SJCRH30 (cell line): ENCODE data around the gene LCOR. TPM values are rescaled to one million over a fixed set of nuclear protein-coding genes. Genes with fewer than 3 reads are reported as not detected.
"Not testable (repeated sequence)": the region's sequence is repeated elsewhere in the genome, so short reads cannot be mapped to it uniquely, and the experiment has no call there.

Source experiments
- DNase-seq, 2 experiments: peaks; one replicate each; pipeline ENCODE4 v3.0.0-alpha.2; 2015 to 2020
- H3K27ac ChIP-seq: fragments of 250-450 bp; sonication (Bioruptor Pico); 2 replicates; pipeline ENCODE4 v1.5.1; 2020; ENCODE audit warnings: mild to moderate bottlenecking, moderate library complexity
- H3K27me3 ChIP-seq: fragments of 250-450 bp; sonication (Bioruptor Pico); 2 replicates; pipeline ENCODE4 v1.5.1; 2020; ENCODE audit warnings: mild to moderate bottlenecking, moderate library complexity
- H3K36me3 ChIP-seq: fragments of 250-450 bp; sonication (Bioruptor Pico); 2 replicates; pipeline ENCODE4 v1.5.1; 2020; ENCODE audit warnings: mild to moderate bottlenecking, moderate library complexity
- H3K4me1 ChIP-seq: fragments of 250-450 bp; sonication (Bioruptor Pico); 2 replicates; pipeline ENCODE4 v1.5.1; 2020; ENCODE audit warnings: mild to moderate bottlenecking, moderate library complexity
- H3K4me3 ChIP-seq: fragments of 250-450 bp; sonication (Bioruptor Pico); 2 replicates; pipeline ENCODE4 v1.5.1; 2020; ENCODE audit warnings: mild to moderate bottlenecking, moderate library complexity
- H3K9me3 ChIP-seq: fragments of 250-450 bp; sonication (Bioruptor Pico); replicated peaks from 2 replicates; pipeline ENCODE4 v1.5.1; 2020; ENCODE audit warnings: mild to moderate bottlenecking, moderate library complexity
- total RNA-seq: library from RNA; depleted of rRNA; stranded (reverse); fragments of >200 nt; shearing (Covaris generic); gene quantifications from 2 replicates; pipeline ENCODE4 v1.2.3, GENCODE V29; 2014

LCOR gene
- total RNA-seq, 1 experiment from 2014 or later = 26.7 TPM

- no peak overlapping the region for H3K27ac ChIP-seq
- H3K4me1 ChIP-seq = no peaks in the 10 kb centered on the region
- H3K36me3 ChIP-seq = no peaks in the 10 kb centered on the region
- no peaks in the 10 kb centered on the region for H3K9me3 ChIP-seq
- DNase-seq = no peak
- H3K4me3 ChIP-seq = no peak overlapping the region
- no peaks in the 10 kb centered on the region for H3K27me3 ChIP-seq
Measured at GRCh38 chr10:96921655-96922054, 89.6 kb downstream of the LCOR start.

- Histone ChIP-seq H3K9me3 (no peaks in the 10 kb centered on the region), H3K4me1 (no peaks in the 10 kb centered on the region), H3K4me3 (no peak overlapping the region), H3K27me3 (no peaks in the 10 kb centered on the region), H3K36me3 (peaks cover 7% of the 10 kb centered on the region), H3K27ac (no peak overlapping the region)
- no peak for DNase-seq
Measured at GRCh38 chr10:96922978-96923948, 91.2 kb downstream of the LCOR start.

- Histone ChIP-seq H3K9me3 (no peaks in the 10 kb centered on the region), H3K27ac (no peak overlapping the region), H3K27me3 (no peaks in the 10 kb centered on the region), H3K4me3 (no peak overlapping the region), H3K36me3 (peaks cover 7% of the 10 kb centered on the region), H3K4me1 (no peaks in the 10 kb centered on the region)
- DNase-seq = no peak
Measured at GRCh38 chr10:96924861-96925260, 92.8 kb downstream of the LCOR start.

- Histone ChIP-seq H3K4me3 (no peak overlapping the region), H3K27ac (no peak overlapping the region), H3K4me1 (no peaks in the 10 kb centered on the region), H3K27me3 (no peaks in the 10 kb centered on the region), H3K9me3 (no peaks in the 10 kb centered on the region), H3K36me3 (peaks cover 7% of the 10 kb centered on the region)
- DNase-seq = no peak
Measured at GRCh38 chr10:96930469-96930868, 98.4 kb downstream of the LCOR start.

- H3K27me3 ChIP-seq = no peaks in the 10 kb centered on the region
- no peak for DNase-seq
Measured at GRCh38 chr10:96935148-96935547, 103.0 kb downstream of the LCOR start.

GRCh38 chr10:96935810-96936209 is 103.7 kb downstream of the LCOR start:
- Histone ChIP-seq H3K36me3 (no peaks in the 10 kb centered on the region), H3K27ac (no peak overlapping the region), H3K4me3 (no peak overlapping the region), H3K9me3 (no peaks in the 10 kb centered on the region), H3K27me3 (no peaks in the 10 kb centered on the region), H3K4me1 (no peaks in the 10 kb centered on the region)
- no peak for DNase-seq

More at GRCh38 chr10:96935148-96935547, 103.0 kb downstream of the LCOR start:
- Histone ChIP-seq H3K4me1 (no peaks in the 10 kb centered on the region), H3K36me3 (no peaks in the 10 kb centered on the region), H3K9me3 (no peaks in the 10 kb centered on the region), H3K4me3 (no peak overlapping the region), H3K27ac (no peak overlapping the region)

- H3K36me3 ChIP-seq, H3K4me1 ChIP-seq, DNase-seq, H3K27me3 ChIP-seq, H3K4me3 ChIP-seq, H3K9me3 ChIP-seq, H3K27ac ChIP-seq: not testable (repeated sequence)
Measured at GRCh38 chr10:96943161-96943560, 111.1 kb downstream of the LCOR start.

- Histone ChIP-seq H3K27me3 (no peaks in the 10 kb centered on the region), H3K9me3 (no peaks in the 10 kb centered on the region), H3K36me3 (no peaks in the 10 kb centered on the region), H3K4me1 (no peaks in the 10 kb centered on the region), H3K4me3 (no peak overlapping the region), H3K27ac (no peak overlapping the region)
- DNase-seq = no peak
Measured at GRCh38 chr10:96947036-96947435, 114.9 kb downstream of the LCOR start.

- Histone ChIP-seq H3K4me1 (no peaks in the 10 kb centered on the region), H3K9me3 (no peaks in the 10 kb centered on the region), H3K4me3 (no peak overlapping the region), H3K36me3 (no peaks in the 10 kb centered on the region), H3K27me3 (no peaks in the 10 kb centered on the region), H3K27ac (no peak overlapping the region)
- DNase-seq = no peak
Measured at GRCh38 chr10:96949039-96949683, 117.1 kb downstream of the LCOR start.

- no peak for DNase-seq
- Histone ChIP-seq H3K36me3 (no peaks in the 10 kb centered on the region; the same call in 1 of the 2 replicates), H3K27ac (no peak overlapping the region), H3K4me1 (no peaks in the 10 kb centered on the region), H3K4me3 (no peak overlapping the region), H3K27me3 (no peaks in the 10 kb centered on the region), H3K9me3 (no peaks in the 10 kb centered on the region)
Measured at GRCh38 chr10:96951954-96952353, 119.9 kb downstream of the LCOR start.

- H3K4me3 ChIP-seq = no peak overlapping the region
- no peak for DNase-seq
- H3K27ac ChIP-seq = no peak overlapping the region
- no peaks in the 10 kb centered on the region for H3K4me1 ChIP-seq
- no peaks in the 10 kb centered on the region for H3K9me3 ChIP-seq
- H3K27me3 ChIP-seq = no peaks in the 10 kb centered on the region
- no peaks in the 10 kb centered on the region; the same call in 1 of the 2 replicates for H3K36me3 ChIP-seq
Measured at GRCh38 chr10:96955794-96956193, 123.7 kb downstream of the LCOR start.

GRCh38 chr10:96958071-96958470 is 126.0 kb downstream of the LCOR start:
- no peak for DNase-seq
- Histone ChIP-seq H3K36me3 (no peaks in the 10 kb centered on the region; the same call in 1 of the 2 replicates), H3K4me3 (no peak overlapping the region), H3K9me3 (no peaks in the 10 kb centered on the region), H3K27ac (no peak overlapping the region), H3K27me3 (no peaks in the 10 kb centered on the region), H3K4me1 (no peaks in the 10 kb centered on the region)

GRCh38 chr10:96959733-96960132 is 127.6 kb downstream of the LCOR start:
- no peak overlapping the region for H3K4me3 ChIP-seq
- no peak overlapping the region for H3K27ac ChIP-seq
- H3K9me3 ChIP-seq = no peaks in the 10 kb centered on the region
- H3K36me3 ChIP-seq = no peaks in the 10 kb centered on the region; the same call in 1 of the 2 replicates
- no peaks in the 10 kb centered on the region for H3K4me1 ChIP-seq
- no peaks in the 10 kb centered on the region for H3K27me3 ChIP-seq
- DNase-seq = no peak

GRCh38 chr10:96960872-96961271 is 128.8 kb downstream of the LCOR start:
- H3K4me1 ChIP-seq = no peaks in the 10 kb centered on the region
- no peaks in the 10 kb centered on the region for H3K9me3 ChIP-seq
- no peak for DNase-seq
- H3K4me3 ChIP-seq = no peak overlapping the region
- H3K27ac ChIP-seq = no peak overlapping the region
- H3K36me3 ChIP-seq = no peaks in the 10 kb centered on the region; the same call in 1 of the 2 replicates
- H3K27me3 ChIP-seq = no peaks in the 10 kb centered on the region

- H3K27ac ChIP-seq = no peak overlapping the region
- no peak overlapping the region for H3K4me3 ChIP-seq
- no peaks in the 10 kb centered on the region for H3K4me1 ChIP-seq
- no peaks in the 10 kb centered on the region for H3K36me3 ChIP-seq
- no peaks in the 10 kb centered on the region for H3K9me3 ChIP-seq
- H3K27me3 ChIP-seq = no peaks in the 10 kb centered on the region
- no peak for DNase-seq
Measured at GRCh38 chr10:96964131-96964530, 132.0 kb downstream of the LCOR start.
